NOMO-1 treated with DMSO at 0.1 percent for 48 hours (cell line): ENCODE results near the gene PLEKHA1.

ENCODE experiments used
- DNase-seq: peaks from one replicate; lab custom pipeline; 2025; ENCODE audit not compliant: unreplicated experiment; lab: John Stamatoyannopoulos, UW

Gene PLEKHA1

GRCh38 chr10:122346326-122346950 lies 28.1 kb upstream of the PLEKHA1 start:
- no peak for DNase-seq

- no peak for DNase-seq
Observed at GRCh38 chr10:122347170-122347841, 27.2 kb upstream of the PLEKHA1 start.

- DNase-seq, result no peak
Observed at GRCh38 chr10:122348512-122348911, 26.0 kb upstream of the PLEKHA1 start.

- no peak for DNase-seq
Observed at GRCh38 chr10:122348935-122349361, 25.6 kb upstream of the PLEKHA1 start.

GRCh38 chr10:122349758-122350369 lies 24.6 kb upstream of the PLEKHA1 start:
- no peak for DNase-seq

GRCh38 chr10:122350893-122351292 lies 23.6 kb upstream of the PLEKHA1 start:
- DNase-seq, result no peak

GRCh38 chr10:122352817-122353525 lies 21.5 kb upstream of the PLEKHA1 start:
- DNase-seq, result no peak

- no peak for DNase-seq
Observed at GRCh38 chr10:122354383-122354782, 20.1 kb upstream of the PLEKHA1 start.

GRCh38 chr10:122357685-122358084 lies 16.8 kb upstream of the PLEKHA1 start:
- DNase-seq, result no peak

- no peak for DNase-seq
Observed at GRCh38 chr10:122359621-122360020, 14.9 kb upstream of the PLEKHA1 start.

GRCh38 chr10:122361046-122361445 lies 13.5 kb upstream of the PLEKHA1 start:
- no peak for DNase-seq

- no peak for DNase-seq
Observed at GRCh38 chr10:122362031-122362592, 12.4 kb upstream of the PLEKHA1 start.

- no peak for DNase-seq
Observed at GRCh38 chr10:122362621-122363020, 11.9 kb upstream of the PLEKHA1 start.

GRCh38 chr10:122363311-122363710 lies 11.2 kb upstream of the PLEKHA1 start:
- DNase-seq, result no peak

- no peak for DNase-seq
Observed at GRCh38 chr10:122363722-122364463, 10.6 kb upstream of the PLEKHA1 start.

GRCh38 chr10:122368502-122369254 lies 5.8 kb upstream of the PLEKHA1 start:
- DNase-seq, result no peak

GRCh38 chr10:122373108-122373507 lies 1.4 kb upstream of the PLEKHA1 start:
- DNase-seq, result no peak

GRCh38 chr10:122373721-122374120 lies 787 bp upstream of the PLEKHA1 start:
- no peak for DNase-seq

- DNase-seq, result peak; percentile 4
Observed at GRCh38 chr10:122374859-122375678, 561 bp downstream of the PLEKHA1 start.
